SK-N-SH (cell line): ENCODE measurements around the gene NRG3.

Experiments
- CTCF ChIP-seq: fragments of 200-600 bp; sonication (generic); IDR thresholded peaks from 2 replicates; pipeline ENCODE4 v1.6.1; 2017; ENCODE audit warnings: antibody characterized with exemption, mild to moderate bottlenecking, moderate library complexity
- EZH2phosphoT487 ChIP-seq: fragments of 200-600 bp; sonication (generic); IDR thresholded peaks from 2 replicates; pipeline ENCODE4 v1.6.1; 2017; ENCODE audit warnings: low read depth, mixed run types, mild to moderate bottlenecking, antibody characterized with exemption, moderate library complexity, borderline replicate concordance
- FOXJ3 ChIP-seq: sonication (generic); formaldehyde crosslinking; IDR thresholded peaks from 2 replicates; pipeline ENCODE4 v1.5.1; 2020; ENCODE audit warnings: mild to moderate bottlenecking, missing genetic modification reagents
- IRF3 ChIP-seq: fragments of 150-350 bp; IDR thresholded peaks from 2 replicates; pipeline ENCODE4 v1.6.1; 2016; ENCODE audit warnings: mild to moderate bottlenecking, low read depth, low read length
- MAX ChIP-seq: IDR thresholded peaks from 2 replicates; pipeline ENCODE4 v1.4.0; 2012; ENCODE audit warnings: low read depth
- MXI1 ChIP-seq: IDR thresholded peaks from 2 replicates; pipeline ENCODE4 v1.6.1; 2012; ENCODE audit warnings: mild to moderate bottlenecking, low read depth, low read length, improper control_type of control experiment
- POLR2AphosphoS5 ChIP-seq: IDR thresholded peaks from 2 replicates; pipeline ENCODE4 v1.6.1; 2012; ENCODE audit warnings: low read depth, low read length
- RCOR1 ChIP-seq: fragments of 150-350 bp; IDR thresholded peaks from 2 replicates; pipeline ENCODE4 v1.6.1; 2017; ENCODE audit warnings: antibody characterized with exemption, low read length
- REST ChIP-seq: IDR thresholded peaks from 2 replicates; pipeline ENCODE4 v1.6.1; 2012; ENCODE audit warnings: mild to moderate bottlenecking, low read depth, low read length, moderate library complexity
- RFX5 ChIP-seq: IDR thresholded peaks from 2 replicates; pipeline ENCODE4 v1.6.1; 2012; ENCODE audit warnings: mild to moderate bottlenecking, improper control_type of control experiment, low read length
- SIN3A ChIP-seq: IDR thresholded peaks from 2 replicates; pipeline ENCODE4 v1.6.1; 2012; ENCODE audit warnings: low read depth, mild to moderate bottlenecking, low read length, moderate library complexity, borderline replicate concordance
- SMC3 ChIP-seq: IDR thresholded peaks from 2 replicates; pipeline ENCODE4 v1.6.1; 2012; ENCODE audit warnings: low read depth, low read length, improper control_type of control experiment
- TAF1 ChIP-seq: IDR thresholded peaks from 2 replicates; pipeline ENCODE4 v1.6.1; 2012; ENCODE audit warnings: low read depth, mild to moderate bottlenecking, low read length, moderate library complexity, borderline replicate concordance
- USF2 ChIP-seq: fragments of 150-350 bp; IDR thresholded peaks from 2 replicates; pipeline ENCODE4 v1.6.1; 2017; ENCODE audit warnings: antibody characterized with exemption, low read length, low read depth, borderline replicate concordance

- no peak for TF ChIP-seq CTCF
- no peak for TF ChIP-seq MXI1
- no peak for TF ChIP-seq FOXJ3
- TF ChIP-seq SIN3A = no peak
- no peak for TF ChIP-seq IRF3
- TF ChIP-seq RFX5 = no peak
- no peak for TF ChIP-seq MAX
- TF ChIP-seq RCOR1 = no peak
- no peak for TF ChIP-seq TAF1
- TF ChIP-seq POLR2AphosphoS5 = no peak
- no peak for TF ChIP-seq EZH2phosphoT487
- no peak for TF ChIP-seq REST
- TF ChIP-seq SMC3 = no peak
- TF ChIP-seq USF2 = no peak
Measured at GRCh38 chr10:82251222-82251906, 376.4 kb downstream of the NRG3 start.
